A549 (cell line): ENCODE results near the gene STAT4. TPM values are rescaled to one million over a fixed set of nuclear protein-coding genes. Genes with fewer than 3 reads are reported as not detected.
A peak's percentile ranks its signal among the peaks of the same experiment; 100 is the strongest.

Source experiments
- ATAC-seq, 2 experiments: fragments of 200-7000 bp in 1 of 2; fragments of >200 bp in 1 of 2; cut with Nextera tagmentation in 1 of 2; cut with Tn5 transposase in 1 of 2; 3 replicates each; pipeline versions ENCODE4 v1.8.0 to v1.9.1; 2018 to 2020; ENCODE audit warnings: mild to moderate bottlenecking in 1 of 2, moderate library complexity in 1 of 2
- CTCF ChIA-PET: fragments of 300-600 bp; sonication (Branson Sonifier 250); formaldehyde crosslinking; extraction: SDS; loops from one replicate; lab custom pipeline; 2021; ENCODE audit warnings: antibody characterized with exemption, inconsistent platforms; lab: Yijun Ruan, JAX
- POLR2A ChIA-PET: fragments of 350-600 bp; formaldehyde crosslinking; extraction: SDS; loops from one replicate; lab custom pipeline; 2021; ENCODE audit warnings: antibody characterized with exemption, inconsistent platforms; lab: Yijun Ruan, JAX
- DNase-seq, 2 experiments: peaks; one replicate each; pipeline versions ENCODE4 v3.0.0 to v3.0.0-alpha.2; 2011 to 2016; ENCODE audit warnings: low read depth in 1 of 2, low spot score in 1 of 2
- FAIRE-seq: peaks from 2 replicates; lab custom pipeline; 2011; peaks lifted over from hg19 to GRCh38; lab: Jason Lieb, UNC
- H3K27ac ChIP-seq, 2 experiments: fragments of >200 bp; sonication (Bioruptor Twin); formaldehyde crosslinking; 3 replicates each; pipeline ENCODE4 v1.5.1; 2016 to 2017
- H3K4me1 ChIP-seq: fragments of >200 bp; sonication (Bioruptor Twin); formaldehyde crosslinking; 3 replicates; pipeline ENCODE4 v1.6.1; 2016
- H3K4me2 ChIP-seq: fragments of >200 bp; sonication (Bioruptor Twin); formaldehyde crosslinking; 3 replicates; pipeline ENCODE4 v1.6.1; 2016
- H3K4me3 ChIP-seq: fragments of >200 bp; sonication (Bioruptor Twin); formaldehyde crosslinking; 3 replicates; pipeline ENCODE4 v1.5.1; 2016
- H3K9me3 ChIP-seq: fragments of >200 bp; sonication (Bioruptor Twin); formaldehyde crosslinking; 3 replicates; pipeline ENCODE4 v1.6.1; 2016
- CHD2 ChIP-seq: fragments of 150-350 bp; IDR thresholded peaks from 2 replicates; pipeline ENCODE4 v1.6.1; 2014; ENCODE audit warnings: low read length; ENCODE audit not compliant: partially characterized antibody
- ESRRA ChIP-seq: fragments of 150-350 bp; IDR thresholded peaks from 2 replicates; pipeline ENCODE4 v1.6.1; 2014; ENCODE audit warnings: mild to moderate bottlenecking, low read length, borderline replicate concordance
- FOSB ChIP-seq: fragments of 250-450 bp; sonication (Bioruptor Pico); IDR thresholded peaks from 2 replicates; pipeline ENCODE4 v1.5.0; 2020; ENCODE audit warnings: mild to moderate bottlenecking, moderate library complexity
- FOSL2 ChIP-seq, 2 experiments: fragments of 450-650 bp in 1 of 2; fragments of >200 bp in 1 of 2; sonication (Bioruptor Twin) in 1 of 2; formaldehyde crosslinking; IDR thresholded peaks; 2 replicates each; pipeline versions ENCODE4 v1.5.0 to v1.6.1; 2016 to 2020; ENCODE audit warnings: mild to moderate bottlenecking in 1 of 2, moderate library complexity in 1 of 2
- HOXB13 ChIP-seq: fragments of 250-450 bp; sonication (Bioruptor Pico); IDR thresholded peaks from 2 replicates; pipeline ENCODE4 v1.5.0; 2020; ENCODE audit warnings: low read depth, mild to moderate bottlenecking, moderate library complexity
- MAFK ChIP-seq: fragments of 450-650 bp; IDR thresholded peaks from 2 replicates; pipeline ENCODE4 v1.6.1; 2014; ENCODE audit not compliant: partially characterized antibody
- MYC ChIP-seq: IDR thresholded peaks from 2 replicates; pipeline ENCODE4 v1.6.1; 2012; ENCODE audit warnings: mild to moderate bottlenecking, inconsistent platforms, low read length, improper control_type of control experiment, borderline replicate concordance
- PHF8 ChIP-seq: fragments of 200-600 bp; sonication (generic); IDR thresholded peaks from 2 replicates; pipeline ENCODE4 v1.6.1; 2016; ENCODE audit warnings: low read depth, mild to moderate bottlenecking, antibody characterized with exemption, moderate library complexity, borderline replicate concordance
- POLR2A ChIP-seq: IDR thresholded peaks from 2 replicates; pipeline ENCODE4 v1.6.1; 2012; ENCODE audit warnings: mild to moderate bottlenecking, low read length
- POLR2AphosphoS2 ChIP-seq: conservative IDR thresholded peaks from 2 replicates; pipeline ENCODE4 v1.6.1; 2012; ENCODE audit warnings: low read length, improper control_type of control experiment, inconsistent platforms
- RAD21 ChIP-seq, 2 experiments: fragments of >200 bp in 1 of 2; sonication (Bioruptor Twin) in 1 of 2; formaldehyde crosslinking in 1 of 2; IDR thresholded peaks in 1 of 2; conservative IDR thresholded peaks in 1 of 2; 2 replicates in 1 of 2; 3 replicates in 1 of 2; pipeline ENCODE4 v1.6.1; 2012 to 2018; ENCODE audit warnings: inconsistent platforms in 1 of 2
- RARB ChIP-seq: fragments of 250-450 bp; sonication (Bioruptor Pico); IDR thresholded peaks from 2 replicates; pipeline ENCODE4 v1.8.0; 2021; ENCODE audit warnings: mild to moderate bottlenecking, moderate library complexity
- RCOR1 ChIP-seq: fragments of 150-350 bp; IDR thresholded peaks from 2 replicates; pipeline ENCODE4 v1.6.1; 2014; ENCODE audit warnings: antibody characterized with exemption, low read length, low read depth
- SMC3 ChIP-seq: fragments of >200 bp; sonication (Bioruptor Twin); formaldehyde crosslinking; IDR thresholded peaks from 3 replicates; pipeline ENCODE4 v1.6.1; 2018; ENCODE audit warnings: inconsistent platforms
- SREBF2 ChIP-seq: fragments of 450-650 bp; IDR thresholded peaks from 2 replicates; pipeline ENCODE4 v1.6.1; 2014; ENCODE audit warnings: mild to moderate bottlenecking, moderate library complexity
- TP53 ChIP-seq: fragments of 250-450 bp; sonication (Bioruptor Pico); IDR thresholded peaks from 2 replicates; pipeline ENCODE4 v1.5.0; 2021; ENCODE audit warnings: mild to moderate bottlenecking, moderate library complexity
- ZC3H11A ChIP-seq: fragments of 450-650 bp; IDR thresholded peaks from 2 replicates; pipeline ENCODE4 v1.6.1; 2014; ENCODE audit warnings: antibody characterized with exemption, mild to moderate bottlenecking
- ZFP36 ChIP-seq: fragments of 450-650 bp; IDR thresholded peaks from 2 replicates; pipeline ENCODE4 v1.6.1; 2014; ENCODE audit warnings: borderline replicate concordance; ENCODE audit not compliant: partially characterized antibody
- WGBS: methylation state at CpG from one replicate; pipeline ENCODE4 v1.1.6; 2017; ENCODE audit errors: missing lambda C conversion rate; 5-methylcytosine and 5-hydroxymethylcytosine counted together
- polyA plus RNA-seq, 4 experiments: library from polyadenylated mRNA; depleted of rRNA in 3 of 4; stranded (reverse); fragments of >200 nt; fragmentation: RNase III in 1 of 4; extraction: RNeasy Plus Mini Kit Qiagen cat#74134 plus additional on column Dnase treatment in 1 of 4; gene quantifications; 2 replicates in 3 of 4; 3 replicates in 1 of 4; pipeline ENCODE4 v1.2.3, GENCODE V29; 2011 to 2017
- TF ChIP-seq, protein P1 (sequence below): fragments of >200 bp; sonication (Bioruptor Twin); formaldehyde crosslinking; IDR thresholded peaks from 3 replicates; pipeline ENCODE4 v1.5.1; 2016
- TF ChIP-seq, protein P2 (sequence below): IDR thresholded peaks from 2 replicates; pipeline ENCODE4 v1.6.1; 2012
- TF ChIP-seq, protein P3 (sequence below): fragments of 250-450 bp; sonication (Bioruptor Pico); IDR thresholded peaks from 2 replicates; pipeline ENCODE4 v1.5.0; 2020; ENCODE audit warnings: low read depth, mild to moderate bottlenecking, moderate library complexity
- TF ChIP-seq, protein P4 (sequence below): fragments of >200 bp; sonication (Bioruptor Twin); formaldehyde crosslinking; IDR thresholded peaks from 2 replicates; pipeline ENCODE4 v1.6.1; 2016
- TF ChIP-seq, protein P5 (sequence below): IDR thresholded peaks from 2 replicates; pipeline ENCODE4 v1.6.1; 2012; ENCODE audit warnings: low read depth, borderline replicate concordance

The STAT4 gene
- polyA plus RNA-seq, 2 of the 4 experiments (the other 2 are of a cell fraction): 11.6 to 34.4 TPM

DNA sequence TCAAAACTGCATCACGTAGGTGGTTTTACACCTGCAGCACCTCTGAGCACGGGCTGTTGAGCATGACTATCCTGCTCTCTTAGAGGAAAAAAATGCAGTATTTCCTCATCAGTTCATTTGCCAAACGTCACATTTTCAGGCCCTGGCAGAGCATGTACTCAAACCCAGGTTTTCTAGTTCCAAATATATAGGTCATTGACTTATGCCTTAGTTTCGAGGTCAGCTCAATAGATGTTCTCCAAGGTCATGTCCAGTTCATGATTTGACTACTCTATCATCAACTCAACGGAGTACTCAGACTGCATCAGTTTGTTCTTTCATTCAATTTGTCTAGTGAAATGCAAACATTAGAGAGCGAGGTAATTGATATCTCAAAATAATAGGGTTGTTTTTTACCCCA is 97.5 kb downstream of the STAT4 start (continued):
- no peak for TF ChIP-seq ZFP36

DNA sequence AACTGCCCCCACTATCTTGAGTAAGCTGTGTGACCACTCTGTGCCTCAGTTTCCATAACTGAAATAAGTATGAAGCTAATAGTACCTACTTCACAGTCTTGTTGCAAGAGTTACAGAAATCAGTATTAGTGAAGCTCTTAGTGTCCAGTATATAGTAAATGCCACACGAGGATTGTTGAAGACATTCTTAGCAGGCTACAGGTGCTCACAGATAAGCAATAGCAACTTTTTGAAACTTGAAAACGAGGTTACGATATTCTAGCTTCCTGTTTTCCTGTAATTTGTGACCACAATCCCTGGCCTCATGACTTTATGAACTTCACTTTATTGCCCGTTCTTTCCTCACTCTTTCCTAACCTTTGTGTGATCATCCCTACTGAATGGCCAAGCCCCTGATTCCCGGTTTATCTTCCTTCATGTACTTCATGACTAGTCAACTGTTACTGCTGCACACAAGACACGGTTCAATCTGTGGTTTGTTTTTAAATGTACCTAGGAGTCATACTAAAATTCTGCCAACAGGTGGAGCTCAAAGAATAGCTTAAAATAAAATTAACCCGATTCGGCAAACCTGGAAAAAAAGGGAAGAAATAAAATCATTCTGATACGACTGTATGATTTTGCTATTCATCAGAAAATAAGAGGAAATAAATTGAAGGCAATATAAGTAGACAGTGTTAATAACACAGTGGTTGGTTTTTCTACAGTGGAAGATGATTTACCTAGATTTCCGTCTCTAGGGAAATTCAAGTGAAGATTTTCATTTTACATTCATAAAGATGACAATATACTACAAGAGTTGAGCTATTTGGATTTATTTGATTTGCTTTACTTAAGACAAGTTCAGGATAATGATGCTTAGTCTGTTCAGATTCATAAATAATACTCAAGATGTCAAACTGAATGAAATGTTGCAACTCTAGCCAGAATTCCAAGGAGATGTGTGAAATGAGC is 98.7 kb downstream of the STAT4 start:
- TF ChIP-seq RCOR1: no peak
- TF ChIP-seq SREBF2: no peak
- peak; percentile 85 to 90 for TF ChIP-seq RAD21 (conservative IDR thresholded peaks at IDR 0.05 in 1 of 2, IDR thresholded peaks at IDR 0.05 in 1 of 2)
- TF ChIP-seq SMC3: peak; percentile 75
- TF ChIP-seq, protein P1, sequence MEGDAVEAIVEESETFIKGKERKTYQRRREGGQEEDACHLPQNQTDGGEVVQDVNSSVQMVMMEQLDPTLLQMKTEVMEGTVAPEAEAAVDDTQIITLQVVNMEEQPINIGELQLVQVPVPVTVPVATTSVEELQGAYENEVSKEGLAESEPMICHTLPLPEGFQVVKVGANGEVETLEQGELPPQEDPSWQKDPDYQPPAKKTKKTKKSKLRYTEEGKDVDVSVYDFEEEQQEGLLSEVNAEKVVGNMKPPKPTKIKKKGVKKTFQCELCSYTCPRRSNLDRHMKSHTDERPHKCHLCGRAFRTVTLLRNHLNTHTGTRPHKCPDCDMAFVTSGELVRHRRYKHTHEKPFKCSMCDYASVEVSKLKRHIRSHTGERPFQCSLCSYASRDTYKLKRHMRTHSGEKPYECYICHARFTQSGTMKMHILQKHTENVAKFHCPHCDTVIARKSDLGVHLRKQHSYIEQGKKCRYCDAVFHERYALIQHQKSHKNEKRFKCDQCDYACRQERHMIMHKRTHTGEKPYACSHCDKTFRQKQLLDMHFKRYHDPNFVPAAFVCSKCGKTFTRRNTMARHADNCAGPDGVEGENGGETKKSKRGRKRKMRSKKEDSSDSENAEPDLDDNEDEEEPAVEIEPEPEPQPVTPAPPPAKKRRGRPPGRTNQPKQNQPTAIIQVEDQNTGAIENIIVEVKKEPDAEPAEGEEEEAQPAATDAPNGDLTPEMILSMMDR: peak; percentile 86
- TF ChIP-seq MAFK: peak; percentile 31
- TF ChIP-seq ZC3H11A: no peak
- TF ChIP-seq POLR2AphosphoS2: no peak
- POLR2A ChIA-PET: interaction anchor here (1.0 to 3.0 kb wide), 6 partner anchors 11 to 626 kb away, joined by 3 to 25 read pairs (median 5); partner anchors contain the start of genes NABP1, STAT1 and STAT4
- DNase-seq: peak in 1 of 2 experiments; percentile 72
- 26% methylated on average over 10 of the region's 10 CpGs for WGBS
- H3K4me1 ChIP-seq: peaks cover 55% of the 10 kb centered on the region
- H3K4me2 ChIP-seq: peak overlapping the region; percentile 64
- H3K4me3 ChIP-seq: no peak overlapping the region
- ATAC-seq: peak; percentile 22 to 39; a peak in 3 of 6 replicates
- peak overlapping the region; percentile 92 to 98 for H3K27ac ChIP-seq
- H3K9me3 ChIP-seq: no peaks in the 10 kb centered on the region
- peak; percentile 80 for FAIRE-seq
- CTCF ChIA-PET: interaction anchor here (0.7 to 7.9 kb wide), 59 partner anchors 11 to 761 kb away, joined by 3 to 97 read pairs (median 4); partner anchors contain the start of genes STAT1 and STAT4

DNA sequence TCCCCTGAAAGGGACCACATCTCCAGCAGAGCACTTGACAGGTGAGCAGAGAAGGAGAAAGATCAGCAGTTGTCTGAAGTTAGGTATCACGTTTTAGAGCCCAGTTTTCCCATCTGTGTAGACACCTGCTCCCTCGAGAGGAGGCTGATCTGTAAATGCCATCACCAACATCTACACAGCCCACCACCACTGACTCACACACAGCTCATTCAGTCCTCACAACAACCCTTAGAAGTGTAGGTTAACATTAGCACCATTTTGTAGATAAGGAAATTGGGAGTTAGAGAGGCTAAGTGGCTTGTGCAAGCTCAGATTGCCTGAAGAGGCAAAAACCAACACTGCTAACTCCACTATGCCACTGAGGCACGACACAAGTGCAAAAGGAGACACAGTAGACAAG is 99.6 kb downstream of the STAT4 start:
- POLR2A ChIA-PET: interaction anchor here (1.0 to 3.0 kb wide), 5 partner anchors 9 to 627 kb away, joined by 4 to 25 read pairs (median 11); partner anchors contain the start of genes NABP1 and STAT1
- Histone ChIP-seq H3K27ac (peak overlapping the region; percentile 92 to 98), H3K4me1 (peaks cover 59% of the 10 kb centered on the region), H3K9me3 (no peaks in the 10 kb centered on the region)
- ATAC-seq: peak; percentile 5 to 12; a peak in 4 of 6 replicates
- FAIRE-seq: no peak
- WGBS: 54% methylated on average over 3 of the region's 3 CpGs
- CTCF ChIA-PET: interaction anchor here (0.8 to 7.9 kb wide), 32 partner anchors 11 to 762 kb away, joined by 3 to 97 read pairs (median 7); partner anchors contain the start of gene STAT4
- TF ChIP-seq TP53 (CRISPR knock-in tag) (no peak), PHF8 (no peak), MYC (no peak), ZC3H11A (no peak), CHD2 (no peak), POLR2A (no peak), FOSB (CRISPR knock-in tag) (no peak), HOXB13 (CRISPR knock-in tag) (no peak), RARB (CRISPR knock-in tag) (no peak), RAD21 (conservative IDR thresholded peaks at IDR 0.05 in 1 of 2, IDR thresholded peaks at IDR 0.05 in 1 of 2) (no peak), ZFP36 (no peak), ESRRA (no peak), FOSL2 (IDR thresholded peaks at IDR 0.05) (no peak), FOSL2 (CRISPR knock-in tag; IDR thresholded peaks at IDR 0.05) (no peak)
- TF ChIP-seq, protein P2, sequence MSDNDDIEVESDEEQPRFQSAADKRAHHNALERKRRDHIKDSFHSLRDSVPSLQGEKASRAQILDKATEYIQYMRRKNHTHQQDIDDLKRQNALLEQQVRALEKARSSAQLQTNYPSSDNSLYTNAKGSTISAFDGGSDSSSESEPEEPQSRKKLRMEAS: no peak
- TF ChIP-seq, protein P3, sequence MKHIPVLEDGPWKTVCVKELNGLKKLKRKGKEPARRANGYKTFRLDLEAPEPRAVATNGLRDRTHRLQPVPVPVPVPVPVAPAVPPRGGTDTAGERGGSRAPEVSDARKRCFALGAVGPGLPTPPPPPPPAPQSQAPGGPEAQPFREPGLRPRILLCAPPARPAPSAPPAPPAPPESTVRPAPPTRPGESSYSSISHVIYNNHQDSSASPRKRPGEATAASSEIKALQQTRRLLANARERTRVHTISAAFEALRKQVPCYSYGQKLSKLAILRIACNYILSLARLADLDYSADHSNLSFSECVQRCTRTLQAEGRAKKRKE (CRISPR knock-in tag): no peak
- TF ChIP-seq, protein P4, sequence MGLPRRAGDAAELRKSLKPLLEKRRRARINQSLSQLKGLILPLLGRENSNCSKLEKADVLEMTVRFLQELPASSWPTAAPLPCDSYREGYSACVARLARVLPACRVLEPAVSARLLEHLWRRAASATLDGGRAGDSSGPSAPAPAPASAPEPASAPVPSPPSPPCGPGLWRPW: no peak
- TF ChIP-seq, protein P5, sequence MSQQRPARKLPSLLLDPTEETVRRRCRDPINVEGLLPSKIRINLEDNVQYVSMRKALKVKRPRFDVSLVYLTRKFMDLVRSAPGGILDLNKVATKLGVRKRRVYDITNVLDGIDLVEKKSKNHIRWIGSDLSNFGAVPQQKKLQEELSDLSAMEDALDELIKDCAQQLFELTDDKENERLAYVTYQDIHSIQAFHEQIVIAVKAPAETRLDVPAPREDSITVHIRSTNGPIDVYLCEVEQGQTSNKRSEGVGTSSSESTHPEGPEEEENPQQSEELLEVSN: no peak
- TF ChIP-seq, all 56 proteins: peak for 0
- Histone ChIP-seq H3K4me3 (no peak overlapping the region), H3K4me2 (peak overlapping the region; percentile 64)
- DNase-seq: no peak
